ENCODE measurements around the gene BMPR2.

DNA sequence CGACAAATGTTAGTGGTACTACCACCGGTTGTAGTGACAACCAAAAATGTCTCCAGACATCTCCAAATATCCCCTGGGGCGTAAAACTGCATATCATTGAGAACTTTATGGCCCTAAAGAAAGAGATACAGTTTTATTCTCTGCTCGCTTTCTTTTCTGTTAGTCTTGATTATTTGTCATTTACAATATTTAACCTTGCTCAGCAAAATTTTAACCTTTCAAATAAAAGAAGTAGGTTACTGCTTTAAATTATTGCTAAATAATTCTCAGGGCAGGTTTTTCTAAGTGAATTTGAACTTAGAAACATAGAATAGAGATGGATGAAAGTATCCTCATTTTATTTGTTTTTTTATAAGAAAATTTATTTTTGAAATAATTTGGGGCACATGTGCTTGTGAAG is 67.9 kb downstream of the BMPR2 start:
- TF ChIP-seq MAZ (IDR thresholded peaks at IDR 0.05; ENCODE audit: borderline replicate concordance, low read depth, low read length) (no peak), POLR2A (IDR thresholded peaks at IDR 0.05; ENCODE audit: low read depth, low read length) (no peak)
- TF ChIP-seq, protein P1, sequence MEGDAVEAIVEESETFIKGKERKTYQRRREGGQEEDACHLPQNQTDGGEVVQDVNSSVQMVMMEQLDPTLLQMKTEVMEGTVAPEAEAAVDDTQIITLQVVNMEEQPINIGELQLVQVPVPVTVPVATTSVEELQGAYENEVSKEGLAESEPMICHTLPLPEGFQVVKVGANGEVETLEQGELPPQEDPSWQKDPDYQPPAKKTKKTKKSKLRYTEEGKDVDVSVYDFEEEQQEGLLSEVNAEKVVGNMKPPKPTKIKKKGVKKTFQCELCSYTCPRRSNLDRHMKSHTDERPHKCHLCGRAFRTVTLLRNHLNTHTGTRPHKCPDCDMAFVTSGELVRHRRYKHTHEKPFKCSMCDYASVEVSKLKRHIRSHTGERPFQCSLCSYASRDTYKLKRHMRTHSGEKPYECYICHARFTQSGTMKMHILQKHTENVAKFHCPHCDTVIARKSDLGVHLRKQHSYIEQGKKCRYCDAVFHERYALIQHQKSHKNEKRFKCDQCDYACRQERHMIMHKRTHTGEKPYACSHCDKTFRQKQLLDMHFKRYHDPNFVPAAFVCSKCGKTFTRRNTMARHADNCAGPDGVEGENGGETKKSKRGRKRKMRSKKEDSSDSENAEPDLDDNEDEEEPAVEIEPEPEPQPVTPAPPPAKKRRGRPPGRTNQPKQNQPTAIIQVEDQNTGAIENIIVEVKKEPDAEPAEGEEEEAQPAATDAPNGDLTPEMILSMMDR (conservative IDR thresholded peaks at IDR 0.05; ENCODE audit: low read depth, low read length): no peak
